ENCODE results near the gene C1QTNF9.
"Not testable (repeated sequence)": the region's sequence is repeated elsewhere in the genome, so short reads cannot be mapped to it uniquely, and the experiment has no call there.

The C1QTNF9 gene

GRCh38 chr13:24341439-24341838 lies 32.1 kb downstream of the C1QTNF9 start:
- no peak for DNase-seq (ENCODE audit: low read depth, low spot score)
- Histone ChIP-seq H3K27me3 (ENCODE audit: insufficient read depth, insufficient read length) (no peaks in the 10 kb centered on the region), H3K9me3 (ENCODE audit: insufficient read depth, low read length) (no peaks in the 10 kb centered on the region; the same call in 1 of the 2 replicates)

GRCh38 chr13:24348385-24348784 lies 39.0 kb downstream of the C1QTNF9 start:
- no peak for TF ChIP-seq YY1 (IDR thresholded peaks at IDR 0.05; ENCODE audit: insufficient read depth, insufficient read length)
- no peak for TF ChIP-seq SUZ12 (IDR thresholded peaks at IDR 0.05; ENCODE audit: extremely low read depth, insufficient read depth, insufficient read length)
- no peak for TF ChIP-seq ZNF274 (IDR thresholded peaks at IDR 0.05; ENCODE audit: low read depth, low read length)
- Histone ChIP-seq H3K4me3 (ENCODE audit: insufficient read length, low read depth) (no peak overlapping the region), H3K9ac (ENCODE audit: insufficient read length, low read depth) (no peak overlapping the region), H3K9me3 (ENCODE audit: insufficient read depth, low read length) (no peaks in the 10 kb centered on the region), H3K36me3 (ENCODE audit: insufficient read depth, insufficient read length, low read length) (no peaks in the 10 kb centered on the region), H3K4me1 (ENCODE audit: insufficient read depth, insufficient read length) (no peaks in the 10 kb centered on the region), H3K27me3 (ENCODE audit: insufficient read depth, insufficient read length) (no peaks in the 10 kb centered on the region)
- DNase-seq (ENCODE audit: low read depth, low spot score) = no peak

More at GRCh38 chr13:24341439-24341838, 32.1 kb downstream of the C1QTNF9 start:
- Histone ChIP-seq H3K4me3 (ENCODE audit: insufficient read length, low read depth) (no peak overlapping the region), H3K9ac (ENCODE audit: insufficient read length, low read depth) (no peak overlapping the region), H3K4me1 (ENCODE audit: insufficient read depth, insufficient read length) (no peaks in the 10 kb centered on the region), H3K36me3 (ENCODE audit: insufficient read depth, insufficient read length, low read length) (no peaks in the 10 kb centered on the region)
- TF ChIP-seq YY1 (IDR thresholded peaks at IDR 0.05; ENCODE audit: insufficient read depth, insufficient read length) = no peak
- TF ChIP-seq SUZ12 (IDR thresholded peaks at IDR 0.05; ENCODE audit: extremely low read depth, insufficient read depth, insufficient read length) = no peak
- no peak for TF ChIP-seq ZNF274 (IDR thresholded peaks at IDR 0.05; ENCODE audit: low read depth, low read length)

- DNase-seq (ENCODE audit: low read depth, low spot score) = no peak
- no peaks in the 10 kb centered on the region for H3K9me3 ChIP-seq (ENCODE audit: insufficient read depth, low read length)
- no peak overlapping the region for H3K9ac ChIP-seq (ENCODE audit: insufficient read length, low read depth)
- no peaks in the 10 kb centered on the region for H3K4me1 ChIP-seq (ENCODE audit: insufficient read depth, insufficient read length)
- H3K36me3 ChIP-seq (ENCODE audit: insufficient read depth, insufficient read length, low read length) = no peaks in the 10 kb centered on the region
- H3K4me3 ChIP-seq (ENCODE audit: insufficient read length, low read depth) = no peak overlapping the region
- no peaks in the 10 kb centered on the region for H3K27me3 ChIP-seq (ENCODE audit: insufficient read depth, insufficient read length)
- no peak for TF ChIP-seq ZNF274 (IDR thresholded peaks at IDR 0.05; ENCODE audit: low read depth, low read length)
- no peak for TF ChIP-seq SUZ12 (IDR thresholded peaks at IDR 0.05; ENCODE audit: extremely low read depth, insufficient read depth, insufficient read length)
- TF ChIP-seq YY1 (IDR thresholded peaks at IDR 0.05; ENCODE audit: insufficient read depth, insufficient read length) = no peak
Observed at GRCh38 chr13:24348797-24349515, 39.6 kb downstream of the C1QTNF9 start.

- not testable (repeated sequence) for H3K9me3 ChIP-seq (ENCODE audit: insufficient read depth, low read length); H3K36me3 ChIP-seq (ENCODE audit: insufficient read depth, insufficient read length, low read length); H3K4me3 ChIP-seq (ENCODE audit: insufficient read length, low read depth); DNase-seq (ENCODE audit: low read depth, low spot score); H3K9ac ChIP-seq (ENCODE audit: insufficient read length, low read depth); H3K27me3 ChIP-seq (ENCODE audit: insufficient read depth, insufficient read length); H3K4me1 ChIP-seq (ENCODE audit: insufficient read depth, insufficient read length)
Observed at GRCh38 chr13:24349778-24350664, 40.6 kb downstream of the C1QTNF9 start.

DNA sequence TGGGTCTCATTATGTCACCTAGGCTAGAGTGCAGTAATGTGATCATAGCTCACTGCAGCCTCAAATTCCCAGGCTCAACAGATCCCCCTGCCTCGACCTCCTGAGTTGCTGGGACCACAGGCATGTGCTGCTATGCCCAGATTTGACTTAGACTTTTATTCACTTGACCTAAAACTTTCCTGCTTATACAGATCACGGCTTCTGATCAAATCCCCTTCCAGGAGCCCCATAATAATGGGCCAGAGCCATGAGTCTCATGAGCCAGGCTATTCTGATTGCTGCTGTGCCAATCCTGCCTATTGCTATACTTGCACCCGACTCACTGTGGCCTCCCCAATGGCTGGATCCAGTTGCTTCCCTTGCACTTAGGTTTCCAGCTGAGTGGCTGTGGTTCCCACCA lies 42.0 kb downstream of the C1QTNF9 start:
- Histone ChIP-seq H3K9ac (ENCODE audit: insufficient read length, low read depth) (no peak overlapping the region), H3K4me3 (ENCODE audit: insufficient read length, low read depth) (no peak overlapping the region), H3K36me3 (ENCODE audit: insufficient read depth, insufficient read length, low read length) (no peaks in the 10 kb centered on the region), H3K4me1 (ENCODE audit: insufficient read depth, insufficient read length) (no peaks in the 10 kb centered on the region), H3K27me3 (ENCODE audit: insufficient read depth, insufficient read length) (no peaks in the 10 kb centered on the region), H3K9me3 (ENCODE audit: insufficient read depth, low read length) (peaks cover 6% of the 10 kb centered on the region; the same call in 1 of the 2 replicates)
- TF ChIP-seq ZNF274 (IDR thresholded peaks at IDR 0.05; ENCODE audit: low read depth, low read length) = no peak
- TF ChIP-seq YY1 (IDR thresholded peaks at IDR 0.05; ENCODE audit: insufficient read depth, insufficient read length) = no peak
- no peak for TF ChIP-seq SUZ12 (IDR thresholded peaks at IDR 0.05; ENCODE audit: extremely low read depth, insufficient read depth, insufficient read length)
- no peak for DNase-seq (ENCODE audit: low read depth, low spot score)

GRCh38 chr13:24353736-24354135 lies 44.4 kb downstream of the C1QTNF9 start:
- H3K4me3 ChIP-seq (ENCODE audit: insufficient read length, low read depth) = no peak overlapping the region
- no peak overlapping the region for H3K9ac ChIP-seq (ENCODE audit: insufficient read length, low read depth)
- H3K9me3 ChIP-seq (ENCODE audit: insufficient read depth, low read length) = peaks cover 11% of the 10 kb centered on the region; the same call in 1 of the 2 replicates
- H3K27me3 ChIP-seq (ENCODE audit: insufficient read depth, insufficient read length) = no peaks in the 10 kb centered on the region
- no peaks in the 10 kb centered on the region for H3K4me1 ChIP-seq (ENCODE audit: insufficient read depth, insufficient read length)
- DNase-seq (ENCODE audit: low read depth, low spot score) = no peak
- no peaks in the 10 kb centered on the region for H3K36me3 ChIP-seq (ENCODE audit: insufficient read depth, insufficient read length, low read length)
- TF ChIP-seq SUZ12 (IDR thresholded peaks at IDR 0.05; ENCODE audit: extremely low read depth, insufficient read depth, insufficient read length) = no peak
- TF ChIP-seq ZNF274 (IDR thresholded peaks at IDR 0.05; ENCODE audit: low read depth, low read length) = no peak
- no peak for TF ChIP-seq YY1 (IDR thresholded peaks at IDR 0.05; ENCODE audit: insufficient read depth, insufficient read length)

DNA sequence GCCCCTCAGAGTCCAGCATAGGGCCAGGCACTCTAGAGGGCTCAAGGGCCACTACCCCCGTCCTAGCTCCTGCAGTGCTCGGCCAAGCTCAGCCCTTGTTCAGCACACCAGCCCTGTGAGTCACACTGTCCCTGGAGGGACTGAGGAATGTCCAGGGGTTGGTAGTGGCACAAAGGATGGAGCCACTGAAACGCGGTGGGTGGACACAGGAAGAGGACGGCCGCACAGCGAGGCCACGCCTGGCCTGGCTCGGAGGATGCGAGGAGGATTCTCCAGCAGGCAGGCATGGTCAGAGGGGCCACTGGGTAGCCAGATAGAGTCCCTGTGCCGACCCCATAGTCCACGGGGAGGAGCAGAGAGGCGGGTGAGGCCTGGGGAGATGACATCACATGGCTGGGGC lies 45.7 kb downstream of the C1QTNF9 start:
- Histone ChIP-seq H3K27me3 (ENCODE audit: insufficient read depth, insufficient read length) (no peaks in the 10 kb centered on the region), H3K9ac (ENCODE audit: insufficient read length, low read depth) (no peak overlapping the region), H3K36me3 (ENCODE audit: insufficient read depth, insufficient read length, low read length) (no peaks in the 10 kb centered on the region), H3K4me1 (ENCODE audit: insufficient read depth, insufficient read length) (no peaks in the 10 kb centered on the region), H3K9me3 (ENCODE audit: insufficient read depth, low read length) (peaks cover 11% of the 10 kb centered on the region; the same call in 1 of the 2 replicates), H3K4me3 (ENCODE audit: insufficient read length, low read depth) (no peak overlapping the region)
- TF ChIP-seq SUZ12 (IDR thresholded peaks at IDR 0.05; ENCODE audit: extremely low read depth, insufficient read depth, insufficient read length) = no peak
- TF ChIP-seq YY1 (IDR thresholded peaks at IDR 0.05; ENCODE audit: insufficient read depth, insufficient read length) = no peak
- no peak for TF ChIP-seq ZNF274 (IDR thresholded peaks at IDR 0.05; ENCODE audit: low read depth, low read length)
- no peak for DNase-seq (ENCODE audit: low read depth, low spot score)
